Activated CD8-positive, alpha-beta memory T cell treated with anti-CD3 and anti-CD28 coated beads, Interleukin-2, amount 50 U/mL, for 1 hour (primary cell): Measurements from ENCODE around the gene VWC2.

ENCODE experiments used
- DNase-seq: peaks from one replicate; pipeline ENCODE4 v3.0.0-alpha.2; 2020; ENCODE audit errors: extremely low read depth

VWC2 gene

DNA sequence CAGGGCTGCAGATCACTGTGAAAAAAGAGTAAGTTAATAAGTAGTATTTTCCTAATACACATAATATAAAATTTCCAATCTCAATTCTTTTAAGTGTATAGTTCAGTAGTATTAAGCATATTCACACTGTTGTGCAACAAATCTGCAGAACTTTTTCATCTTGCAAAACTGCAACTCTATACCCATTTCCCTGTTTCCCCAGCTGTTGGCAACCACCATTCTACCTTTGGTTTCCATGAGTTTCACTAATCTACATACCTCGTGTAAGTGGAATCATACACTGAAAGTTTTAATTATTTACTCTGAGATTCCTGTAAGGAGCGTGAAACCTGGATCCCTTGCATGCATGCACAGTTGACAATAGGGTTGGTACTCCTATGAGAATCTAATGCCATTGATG lies 164.2 kb downstream of the VWC2 start:
- DNase-seq = no peak
